ENCODE results near the gene HSF4.

DNA sequence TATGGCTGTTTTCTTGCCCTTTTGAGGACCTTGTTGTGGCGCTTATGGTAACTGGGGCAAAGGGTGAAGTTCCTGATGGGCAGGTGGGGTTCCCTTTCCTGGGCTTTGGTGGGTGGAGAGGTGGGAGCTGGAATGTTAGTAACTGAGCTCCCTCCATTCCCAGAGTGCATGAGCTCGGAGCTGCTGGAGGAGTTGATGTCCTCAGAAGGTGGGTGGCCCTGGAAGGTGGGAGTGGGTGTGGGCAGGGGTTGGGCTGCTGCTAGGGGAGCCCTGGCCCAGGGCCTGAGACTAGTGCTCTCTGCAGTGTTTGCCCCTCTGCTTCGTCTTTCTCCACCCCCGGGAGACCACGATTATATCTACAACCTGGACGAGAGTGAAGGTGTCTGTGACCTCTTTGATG, 33.2 kb downstream of the HSF4 start:
- TF ChIP-seq POLR2A (IDR thresholded peaks at IDR 0.05; ENCODE audit: low read depth, low read length) (no peak), GATA2 (IDR thresholded peaks at IDR 0.05; ENCODE audit: insufficient read depth, insufficient read length, low read depth, low read length) (no peak)
- TF ChIP-seq, protein P1, sequence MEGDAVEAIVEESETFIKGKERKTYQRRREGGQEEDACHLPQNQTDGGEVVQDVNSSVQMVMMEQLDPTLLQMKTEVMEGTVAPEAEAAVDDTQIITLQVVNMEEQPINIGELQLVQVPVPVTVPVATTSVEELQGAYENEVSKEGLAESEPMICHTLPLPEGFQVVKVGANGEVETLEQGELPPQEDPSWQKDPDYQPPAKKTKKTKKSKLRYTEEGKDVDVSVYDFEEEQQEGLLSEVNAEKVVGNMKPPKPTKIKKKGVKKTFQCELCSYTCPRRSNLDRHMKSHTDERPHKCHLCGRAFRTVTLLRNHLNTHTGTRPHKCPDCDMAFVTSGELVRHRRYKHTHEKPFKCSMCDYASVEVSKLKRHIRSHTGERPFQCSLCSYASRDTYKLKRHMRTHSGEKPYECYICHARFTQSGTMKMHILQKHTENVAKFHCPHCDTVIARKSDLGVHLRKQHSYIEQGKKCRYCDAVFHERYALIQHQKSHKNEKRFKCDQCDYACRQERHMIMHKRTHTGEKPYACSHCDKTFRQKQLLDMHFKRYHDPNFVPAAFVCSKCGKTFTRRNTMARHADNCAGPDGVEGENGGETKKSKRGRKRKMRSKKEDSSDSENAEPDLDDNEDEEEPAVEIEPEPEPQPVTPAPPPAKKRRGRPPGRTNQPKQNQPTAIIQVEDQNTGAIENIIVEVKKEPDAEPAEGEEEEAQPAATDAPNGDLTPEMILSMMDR (IDR thresholded peaks at IDR 0.05; ENCODE audit: extremely low read depth in 1 of 2, insufficient read depth in 1 of 2, low read depth in 1 of 2, low read length in 2 of 2): no peak

All from endothelial cell of umbilical vein (primary cell).